IPS-18a (cell line): ENCODE measurements around the gene ARHGEF3.

ENCODE experiments used
- H3K27ac ChIP-seq: one replicate; pipeline ENCODE4 v1.5.1; 2013; ENCODE audit warnings: low read length
- H3K27me3 ChIP-seq: one replicate; pipeline ENCODE4 v1.6.1; 2013; ENCODE audit warnings: mild to moderate bottlenecking, low read length; ENCODE audit not compliant: control insufficient read depth, insufficient read depth
- H3K36me3 ChIP-seq: one replicate; pipeline ENCODE4 v1.6.1; 2013; ENCODE audit warnings: low read depth, low read length; ENCODE audit not compliant: control insufficient read depth
- H3K4me1 ChIP-seq: one replicate; pipeline ENCODE4 v1.6.1; 2013; ENCODE audit warnings: low read depth, low read length; ENCODE audit not compliant: control insufficient read depth
- H3K4me3 ChIP-seq: one replicate; pipeline ENCODE4 v1.5.1; 2013; ENCODE audit warnings: low read length
- H3K9ac ChIP-seq: one replicate; pipeline ENCODE4 v1.6.1; 2013; ENCODE audit warnings: mild to moderate bottlenecking, low read length, moderate library complexity
- H3K9me3 ChIP-seq: one replicate; pipeline ENCODE4 v1.6.1; 2013; ENCODE audit warnings: low read depth, low read length; ENCODE audit not compliant: control insufficient read depth

Gene ARHGEF3

GRCh38 chr3:56683122-56683817, 118.5 kb downstream of the ARHGEF3 start, which contains the start of gene TASOR:
TSS of gene TASOR (minus strand) at chr3:56683265. CDS start at chr3:56683006, 259 bp downstream.
- peak within 1 kb of the TSS; percentile 92 for H3K4me3 ChIP-seq
- H3K27me3 ChIP-seq, result peaks cover 26% of the 10 kb centered on the region
- H3K4me1 ChIP-seq, result peaks cover 16% of the 10 kb centered on the region

DNA sequence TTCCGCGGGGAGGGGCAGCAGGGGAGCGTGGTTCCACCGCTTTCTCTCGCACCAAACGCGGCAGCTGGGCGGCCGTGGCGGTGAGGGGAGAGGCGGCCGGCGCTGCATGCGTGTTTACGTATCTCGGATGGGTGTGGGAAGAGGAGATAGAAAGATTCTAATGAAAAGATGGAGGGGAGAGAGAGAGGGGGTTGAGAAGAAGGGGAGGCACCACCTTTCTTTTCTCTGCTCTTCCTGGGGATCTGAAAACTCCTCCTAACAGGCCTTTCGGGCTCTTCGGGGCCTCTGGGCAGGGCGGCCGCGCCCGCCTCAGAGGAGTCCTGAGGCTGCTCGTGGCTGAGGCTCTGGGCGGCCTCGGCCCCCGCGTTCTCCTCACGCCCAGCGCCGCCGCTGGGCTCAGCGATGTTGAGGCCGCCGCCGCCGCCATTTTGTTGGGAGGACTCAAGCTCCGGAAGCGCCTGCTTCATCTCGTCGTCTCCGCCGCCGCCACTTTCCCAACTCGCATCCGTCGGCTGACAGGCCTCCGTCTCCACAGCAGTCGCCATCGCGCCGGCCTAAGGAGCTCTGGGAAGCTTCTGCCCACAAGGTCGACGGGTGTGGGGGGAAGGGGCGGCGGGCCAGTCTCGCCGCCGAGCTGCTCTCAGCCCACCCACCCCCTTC, 119.2 kb downstream of the ARHGEF3 start:
- peak overlapping the region; percentile 98 for H3K9ac ChIP-seq
- H3K4me3 ChIP-seq, result peak overlapping the region; percentile 92
- peaks cover 16% of the 10 kb centered on the region for H3K4me1 ChIP-seq
- peaks cover 5% of the 10 kb centered on the region for H3K9me3 ChIP-seq
- H3K27me3 ChIP-seq, result peaks cover 26% of the 10 kb centered on the region
- peaks cover 3% of the 10 kb centered on the region for H3K36me3 ChIP-seq
- H3K27ac ChIP-seq, result peak overlapping the region; percentile 91

More at GRCh38 chr3:56683122-56683817, 118.5 kb downstream of the ARHGEF3 start, which contains the start of gene TASOR:
- peak within 1 kb of the TSS; percentile 98 for H3K9ac ChIP-seq
- peaks cover 5% of the 10 kb centered on the region for H3K9me3 ChIP-seq
- H3K36me3 ChIP-seq, result no peaks in the 10 kb centered on the region
- peak within 1 kb of the TSS; percentile 91 for H3K27ac ChIP-seq

GRCh38 chr3:56681984-56682461, 119.7 kb downstream of the ARHGEF3 start:
- peaks cover 16% of the 10 kb centered on the region for H3K4me1 ChIP-seq
- H3K36me3 ChIP-seq, result peaks cover 4% of the 10 kb centered on the region
- H3K27ac ChIP-seq, result peak overlapping the region; percentile 91
- H3K9me3 ChIP-seq, result peaks cover 5% of the 10 kb centered on the region
- peak overlapping the region; percentile 92 for H3K4me3 ChIP-seq
- H3K9ac ChIP-seq, result peak overlapping the region; percentile 98
- H3K27me3 ChIP-seq, result peaks cover 26% of the 10 kb centered on the region

DNA sequence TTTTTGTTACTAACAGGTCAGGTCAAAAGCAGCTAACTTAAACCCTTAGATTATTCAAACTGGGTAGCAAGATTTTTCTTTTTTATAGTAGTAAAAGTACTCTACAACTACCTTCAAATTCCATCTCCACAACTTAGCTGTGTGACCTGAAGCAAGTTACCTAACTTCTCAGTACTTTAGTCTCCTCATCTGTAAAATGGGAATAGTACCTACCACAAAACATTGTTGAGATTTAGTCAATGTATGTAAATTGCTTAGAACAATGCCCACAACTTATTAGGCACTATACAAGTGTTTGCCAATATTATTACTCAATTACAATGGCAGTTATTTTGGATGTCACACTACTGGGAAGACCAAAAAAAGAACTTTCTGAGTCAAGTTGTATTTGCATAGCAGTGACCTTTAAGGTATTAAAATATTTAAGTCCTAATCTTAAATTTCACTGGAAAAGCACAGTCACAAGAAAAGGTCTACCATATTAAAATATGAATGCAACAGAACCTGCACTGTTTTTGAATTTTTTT, 121.6 kb downstream of the ARHGEF3 start:
- H3K4me3 ChIP-seq, result peak overlapping the region; percentile 92
- H3K36me3 ChIP-seq, result peaks cover 4% of the 10 kb centered on the region
- H3K4me1 ChIP-seq, result peaks cover 16% of the 10 kb centered on the region
- peaks cover 5% of the 10 kb centered on the region for H3K9me3 ChIP-seq
- no peak overlapping the region for H3K9ac ChIP-seq
- no peak overlapping the region for H3K27ac ChIP-seq
- peaks cover 19% of the 10 kb centered on the region for H3K27me3 ChIP-seq
